Effector memory CD4-positive, alpha-beta T cell (primary cell): ENCODE results near the gene ZNRF2.
A peak's percentile ranks its signal among the peaks of the same experiment; 100 is the strongest.
"Not testable (repeated sequence)": the region's sequence is repeated elsewhere in the genome, so short reads cannot be mapped to it uniquely, and the experiment has no call there.

Experiments used
- DNase-seq, 3 donors: peaks; one replicate each; pipeline ENCODE4 v3.0.0-alpha.2; 2020
- H3K27ac ChIP-seq: 2 replicates; pipeline ENCODE4 v1.7.0; 2013; ENCODE audit warnings: mild to moderate bottlenecking, low read length, moderate library complexity; ENCODE audit not compliant: insufficient read depth, poor library complexity, severe bottlenecking
- H3K27me3 ChIP-seq: replicated peaks from 2 replicates; pipeline ENCODE4 v1.7.0; 2013; ENCODE audit warnings: mild to moderate bottlenecking, low read length; ENCODE audit not compliant: insufficient read depth, control insufficient read depth, poor library complexity, severe bottlenecking
- H3K36me3 ChIP-seq: 2 replicates; pipeline ENCODE4 v1.7.0; 2013; ENCODE audit warnings: mild to moderate bottlenecking, low read length, moderate library complexity; ENCODE audit not compliant: control insufficient read depth, insufficient read depth
- H3K4me1 ChIP-seq: 2 replicates; pipeline ENCODE4 v1.7.0; 2013; ENCODE audit warnings: low read length, mild to moderate bottlenecking; ENCODE audit not compliant: control insufficient read depth, insufficient read depth, poor library complexity, severe bottlenecking
- H3K4me3 ChIP-seq: 2 replicates; pipeline ENCODE4 v1.7.0; 2013; ENCODE audit warnings: low read length, low read depth, mild to moderate bottlenecking; ENCODE audit not compliant: insufficient read depth, poor library complexity, severe bottlenecking
- H3K9me3 ChIP-seq: 2 replicates; pipeline ENCODE4 v1.7.0; 2013; ENCODE audit warnings: mild to moderate bottlenecking, low read length, moderate library complexity; ENCODE audit not compliant: control insufficient read depth

The ZNRF2 gene

GRCh38 chr7:30285536-30286284, 1.3 kb downstream of the ZNRF2 start:
- Histone ChIP-seq H3K27ac (peak overlapping the region; percentile 83), H3K27me3 (no peaks in the 10 kb centered on the region), H3K4me1 (peaks cover 16% of the 10 kb centered on the region), H3K36me3 (no peaks in the 10 kb centered on the region), H3K4me3 (peak overlapping the region; percentile 70), H3K9me3 (no peaks in the 10 kb centered on the region)
- peak; percentile 20 to 36 (median 33) for DNase-seq

- Histone ChIP-seq H3K27ac (no peak overlapping the region), H3K4me3 (peak overlapping the region; percentile 70), H3K36me3 (no peaks in the 10 kb centered on the region), H3K27me3 (no peaks in the 10 kb centered on the region), H3K4me1 (peaks cover 19% of the 10 kb centered on the region), H3K9me3 (no peaks in the 10 kb centered on the region)
- no peak for DNase-seq
Measured at GRCh38 chr7:30286749-30287148, 2.4 kb downstream of the ZNRF2 start.

DNA sequence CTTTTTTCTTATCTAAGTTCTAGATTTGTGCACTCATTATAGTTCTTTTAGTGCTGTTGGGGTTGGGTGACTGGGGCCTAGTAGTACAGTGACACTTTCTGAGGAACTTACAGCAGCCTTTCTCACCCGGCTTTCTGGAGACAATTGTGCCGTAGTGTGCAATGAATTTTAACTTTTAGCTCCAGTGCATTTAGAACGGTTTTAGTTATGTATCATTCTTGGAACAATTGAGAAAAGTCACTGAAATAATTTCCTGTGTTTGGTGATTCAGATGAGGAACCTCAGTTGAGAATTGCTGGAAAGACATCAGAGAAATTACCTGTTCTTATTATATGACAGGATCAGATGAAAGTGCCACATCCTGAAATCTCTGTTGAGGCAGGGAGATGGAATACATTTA, 3.2 kb downstream of the ZNRF2 start:
- H3K4me1 ChIP-seq = peaks cover 19% of the 10 kb centered on the region
- not testable (repeated sequence) for H3K4me3 ChIP-seq, H3K27ac ChIP-seq, DNase-seq, H3K36me3 ChIP-seq, H3K9me3 ChIP-seq, H3K27me3 ChIP-seq

DNA sequence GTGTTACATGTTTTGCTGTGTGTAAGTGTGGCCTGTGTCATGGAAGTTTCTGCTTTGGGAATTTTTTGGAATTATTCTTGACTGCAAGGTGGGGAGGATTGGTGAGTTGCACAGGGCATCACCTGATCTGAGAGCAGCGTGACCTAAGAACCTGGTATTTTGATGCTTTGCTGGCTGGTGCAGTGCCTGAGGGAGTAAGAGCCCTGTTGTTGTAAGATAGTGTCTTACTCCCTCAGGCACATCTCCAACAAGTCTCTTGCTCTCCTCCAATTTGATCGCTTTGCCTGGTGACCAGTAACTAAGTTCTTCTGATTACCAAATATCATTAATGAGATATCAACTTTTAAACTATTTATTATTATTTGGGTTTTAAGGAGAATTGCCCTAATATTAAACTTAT, 5.2 kb downstream of the ZNRF2 start:
- H3K27ac ChIP-seq, H3K36me3 ChIP-seq, DNase-seq, H3K27me3 ChIP-seq, H3K4me3 ChIP-seq, H3K9me3 ChIP-seq: not testable (repeated sequence)
- peaks cover 19% of the 10 kb centered on the region for H3K4me1 ChIP-seq

DNA sequence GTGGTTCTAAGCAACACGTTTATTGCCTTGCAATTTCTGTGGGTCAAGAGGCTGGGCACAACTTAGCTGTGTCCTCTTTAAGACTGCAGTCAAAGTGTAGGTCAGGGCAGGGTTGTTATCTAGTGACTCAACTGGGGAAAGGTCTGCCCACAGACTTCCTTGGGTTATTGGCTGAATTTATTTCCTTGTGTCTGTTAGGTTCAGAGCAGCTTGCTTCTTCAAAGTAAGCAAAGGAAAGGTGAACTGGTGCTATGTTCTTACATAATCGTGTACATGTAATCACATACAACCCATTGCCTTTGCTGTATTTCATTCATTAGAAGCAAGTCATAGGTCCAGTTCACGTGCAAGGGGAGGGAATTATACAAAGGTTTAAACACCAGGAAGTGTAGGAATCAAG, 5.9 kb downstream of the ZNRF2 start:
- H3K9me3 ChIP-seq, H3K27me3 ChIP-seq, DNase-seq, H3K4me3 ChIP-seq, H3K27ac ChIP-seq, H3K36me3 ChIP-seq: not testable (repeated sequence)
- peaks cover 19% of the 10 kb centered on the region for H3K4me1 ChIP-seq

GRCh38 chr7:30292416-30293038, 8.1 kb downstream of the ZNRF2 start:
- H3K27me3 ChIP-seq, H3K4me3 ChIP-seq, H3K36me3 ChIP-seq, H3K27ac ChIP-seq, H3K9me3 ChIP-seq, DNase-seq: not testable (repeated sequence)
- peaks cover 14% of the 10 kb centered on the region for H3K4me1 ChIP-seq

- H3K36me3 ChIP-seq, H3K4me3 ChIP-seq, DNase-seq, H3K4me1 ChIP-seq, H3K27me3 ChIP-seq, H3K27ac ChIP-seq, H3K9me3 ChIP-seq: not testable (repeated sequence)
Measured at GRCh38 chr7:30296304-30296703, 11.9 kb downstream of the ZNRF2 start.

DNA sequence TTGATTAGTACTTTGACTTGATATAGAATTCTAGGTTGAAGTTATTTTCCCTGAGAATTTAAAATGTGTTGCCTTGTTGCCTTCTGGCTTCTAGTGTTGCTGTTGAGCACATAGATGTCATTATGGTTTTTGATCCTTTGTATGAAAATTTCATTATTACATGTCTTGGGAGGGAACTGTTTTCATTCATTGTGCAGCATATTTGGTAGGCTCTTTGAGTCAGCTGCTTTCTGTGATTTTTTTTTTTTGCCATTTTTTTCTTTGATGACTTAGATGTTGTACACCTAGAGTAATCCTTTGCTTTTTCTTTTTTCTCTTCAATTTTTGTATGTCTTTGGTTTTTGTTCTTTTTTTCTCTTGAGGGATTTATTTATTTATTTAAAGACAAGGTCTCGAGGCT, 13.1 kb downstream of the ZNRF2 start:
- H3K27me3 ChIP-seq, H3K36me3 ChIP-seq, H3K4me1 ChIP-seq, H3K27ac ChIP-seq, H3K9me3 ChIP-seq, H3K4me3 ChIP-seq, DNase-seq: not testable (repeated sequence)

- not testable (repeated sequence) for H3K4me3 ChIP-seq, H3K27ac ChIP-seq, H3K27me3 ChIP-seq, H3K4me1 ChIP-seq, H3K36me3 ChIP-seq, DNase-seq, H3K9me3 ChIP-seq
Measured at GRCh38 chr7:30298409-30298808, 14.0 kb downstream of the ZNRF2 start.

- no peak overlapping the region for H3K27ac ChIP-seq
- DNase-seq = no peak
- no peak overlapping the region for H3K4me3 ChIP-seq
- no peaks in the 10 kb centered on the region for H3K36me3 ChIP-seq
- H3K27me3 ChIP-seq = no peaks in the 10 kb centered on the region
- no peaks in the 10 kb centered on the region for H3K9me3 ChIP-seq
- peaks cover 12% of the 10 kb centered on the region for H3K4me1 ChIP-seq
Measured at GRCh38 chr7:30301751-30302150, 17.4 kb downstream of the ZNRF2 start.
